ENCODE results near the gene BRPF1. TPM values are rescaled to one million over a fixed set of nuclear protein-coding genes. Genes with fewer than 3 reads are reported as not detected.

The BRPF1 gene
- total RNA-seq, 1 donor, result 14.5 TPM

DNA sequence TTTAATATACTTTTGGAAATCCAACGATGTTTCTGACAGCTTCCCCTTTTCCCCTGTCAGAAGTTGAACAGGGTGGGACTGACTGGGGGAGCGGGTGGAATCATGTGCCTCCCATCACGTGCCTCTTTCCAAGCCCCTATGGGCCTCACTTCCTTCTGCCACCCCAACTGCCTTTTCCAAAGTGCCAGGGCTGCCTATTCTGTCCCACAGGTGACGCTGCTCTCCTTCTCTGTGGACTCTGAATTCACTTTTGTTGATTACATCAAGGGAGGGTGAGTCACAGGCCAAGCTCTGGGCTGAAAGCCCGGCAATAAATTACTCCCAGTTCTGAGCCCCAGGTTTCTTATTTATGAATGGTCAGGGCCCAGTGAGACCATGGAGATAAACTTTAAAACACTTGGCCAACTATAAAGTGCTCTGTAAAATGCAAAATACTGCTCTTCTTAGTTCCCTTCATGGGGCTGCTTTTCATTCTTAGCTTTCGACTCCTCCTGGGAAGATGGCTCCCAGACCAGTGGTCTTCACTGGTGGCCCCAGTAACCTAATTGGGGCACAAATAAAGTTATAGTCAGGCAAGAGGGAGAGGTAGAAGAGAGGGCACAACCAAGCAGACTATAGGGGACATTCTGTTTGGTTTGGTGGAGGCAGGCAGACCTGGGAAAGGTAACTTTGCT is 15.6 kb upstream of the BRPF1 start:
- H3K79me2 ChIP-seq (ENCODE audit: insufficient read depth, low read length), result no peaks in the 10 kb centered on the region
- peak overlapping the region; percentile 15 for H3K4me2 ChIP-seq (ENCODE audit: insufficient read depth, low read length)
- no peak overlapping the region for H3K27ac ChIP-seq (ENCODE audit: low read depth, low read length)
- DNase-seq (ENCODE audit: insufficient read length, low spot score, missing footprints), result peak; percentile 96
- no peak overlapping the region for H2AFZ ChIP-seq (ENCODE audit: low read length)
- H3K4me1 ChIP-seq (ENCODE audit: insufficient read depth, low read length), result peaks cover 4% of the 10 kb centered on the region
- TF ChIP-seq, protein P1, sequence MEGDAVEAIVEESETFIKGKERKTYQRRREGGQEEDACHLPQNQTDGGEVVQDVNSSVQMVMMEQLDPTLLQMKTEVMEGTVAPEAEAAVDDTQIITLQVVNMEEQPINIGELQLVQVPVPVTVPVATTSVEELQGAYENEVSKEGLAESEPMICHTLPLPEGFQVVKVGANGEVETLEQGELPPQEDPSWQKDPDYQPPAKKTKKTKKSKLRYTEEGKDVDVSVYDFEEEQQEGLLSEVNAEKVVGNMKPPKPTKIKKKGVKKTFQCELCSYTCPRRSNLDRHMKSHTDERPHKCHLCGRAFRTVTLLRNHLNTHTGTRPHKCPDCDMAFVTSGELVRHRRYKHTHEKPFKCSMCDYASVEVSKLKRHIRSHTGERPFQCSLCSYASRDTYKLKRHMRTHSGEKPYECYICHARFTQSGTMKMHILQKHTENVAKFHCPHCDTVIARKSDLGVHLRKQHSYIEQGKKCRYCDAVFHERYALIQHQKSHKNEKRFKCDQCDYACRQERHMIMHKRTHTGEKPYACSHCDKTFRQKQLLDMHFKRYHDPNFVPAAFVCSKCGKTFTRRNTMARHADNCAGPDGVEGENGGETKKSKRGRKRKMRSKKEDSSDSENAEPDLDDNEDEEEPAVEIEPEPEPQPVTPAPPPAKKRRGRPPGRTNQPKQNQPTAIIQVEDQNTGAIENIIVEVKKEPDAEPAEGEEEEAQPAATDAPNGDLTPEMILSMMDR (IDR thresholded peaks at IDR 0.05; ENCODE audit: extremely low read depth, low read depth, low read length), result peak; percentile 99
- H3K27me3 ChIP-seq (ENCODE audit: insufficient read depth, low read length), result peaks cover 20% of the 10 kb centered on the region
- no peaks in the 10 kb centered on the region for H3K9me3 ChIP-seq (ENCODE audit: low read depth, low read length)
- H3K36me3 ChIP-seq (ENCODE audit: insufficient read depth, low read length), result no peaks in the 10 kb centered on the region
- no peaks in the 10 kb centered on the region for H4K20me1 ChIP-seq (ENCODE audit: insufficient read depth, low read length)
- H3K4me3 ChIP-seq (ENCODE audit: insufficient read depth, low read length), result no peak overlapping the region

DNA sequence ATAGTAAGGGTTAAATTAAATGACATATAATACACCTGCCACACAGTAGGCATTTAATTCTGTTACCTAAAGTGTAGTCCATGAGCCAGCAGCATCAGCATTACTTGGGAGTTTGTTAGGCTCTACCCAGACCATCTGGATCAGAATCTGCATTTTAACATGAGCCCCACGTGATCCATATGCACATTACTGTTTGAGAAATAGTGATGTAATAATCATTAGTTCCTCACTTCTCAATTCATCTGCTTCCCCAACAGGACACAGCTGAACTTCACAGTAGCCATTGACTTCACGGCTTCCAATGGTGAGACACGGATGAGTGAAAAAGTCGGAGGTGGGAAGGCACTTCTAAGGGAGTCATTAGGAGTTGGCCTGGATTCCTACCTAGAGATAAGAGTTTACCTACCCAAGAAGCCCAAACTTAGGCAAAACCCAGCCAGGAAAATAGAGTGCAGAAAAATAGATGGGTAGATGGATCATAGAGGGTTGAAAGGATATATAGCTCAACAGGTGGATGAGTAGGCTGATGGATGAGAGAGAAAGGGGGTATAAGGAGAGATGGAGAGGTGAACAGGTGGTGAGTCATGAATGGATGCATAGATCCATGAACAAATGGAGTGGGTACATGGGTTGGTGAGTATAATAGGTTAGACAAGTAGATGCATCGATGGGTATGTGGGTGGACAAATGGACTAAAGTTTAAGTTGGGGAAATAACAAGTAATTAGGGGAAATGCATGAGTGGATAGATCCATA is 14.6 kb upstream of the BRPF1 start:
- Histone ChIP-seq H3K9me3 (ENCODE audit: low read depth, low read length) (no peaks in the 10 kb centered on the region), H2AFZ (ENCODE audit: low read length) (no peak overlapping the region), H3K4me3 (ENCODE audit: insufficient read depth, low read length) (no peak overlapping the region), H3K79me2 (ENCODE audit: insufficient read depth, low read length) (no peaks in the 10 kb centered on the region), H4K20me1 (ENCODE audit: insufficient read depth, low read length) (no peaks in the 10 kb centered on the region), H3K36me3 (ENCODE audit: insufficient read depth, low read length) (no peaks in the 10 kb centered on the region), H3K27ac (ENCODE audit: low read depth, low read length) (no peak overlapping the region), H3K4me2 (ENCODE audit: insufficient read depth, low read length) (no peak overlapping the region), H3K27me3 (ENCODE audit: insufficient read depth, low read length) (peaks cover 12% of the 10 kb centered on the region), H3K4me1 (ENCODE audit: insufficient read depth, low read length) (peaks cover 4% of the 10 kb centered on the region)
- TF ChIP-seq, protein P1 (IDR thresholded peaks at IDR 0.05; ENCODE audit: extremely low read depth, low read depth, low read length), result no peak
- no peak for DNase-seq (ENCODE audit: insufficient read length, low spot score, missing footprints)

- Histone ChIP-seq H3K9me3 (ENCODE audit: low read depth, low read length) (no peaks in the 10 kb centered on the region), H3K27me3 (ENCODE audit: insufficient read depth, low read length) (peaks cover 7% of the 10 kb centered on the region), H2AFZ (ENCODE audit: low read length) (no peak overlapping the region), H3K4me1 (ENCODE audit: insufficient read depth, low read length) (peaks cover 4% of the 10 kb centered on the region), H3K27ac (ENCODE audit: low read depth, low read length) (no peak overlapping the region), H3K36me3 (ENCODE audit: insufficient read depth, low read length) (no peaks in the 10 kb centered on the region), H3K4me3 (ENCODE audit: insufficient read depth, low read length) (no peak overlapping the region), H4K20me1 (ENCODE audit: insufficient read depth, low read length) (no peaks in the 10 kb centered on the region), H3K4me2 (ENCODE audit: insufficient read depth, low read length) (no peak overlapping the region), H3K79me2 (ENCODE audit: insufficient read depth, low read length) (no peaks in the 10 kb centered on the region)
- TF ChIP-seq, protein P1 (IDR thresholded peaks at IDR 0.05; ENCODE audit: extremely low read depth, low read depth, low read length), result no peak
- DNase-seq (ENCODE audit: insufficient read length, low spot score, missing footprints), result no peak
Measured at GRCh38 chr3:9717563-9717962, 14.0 kb upstream of the BRPF1 start.

DNA sequence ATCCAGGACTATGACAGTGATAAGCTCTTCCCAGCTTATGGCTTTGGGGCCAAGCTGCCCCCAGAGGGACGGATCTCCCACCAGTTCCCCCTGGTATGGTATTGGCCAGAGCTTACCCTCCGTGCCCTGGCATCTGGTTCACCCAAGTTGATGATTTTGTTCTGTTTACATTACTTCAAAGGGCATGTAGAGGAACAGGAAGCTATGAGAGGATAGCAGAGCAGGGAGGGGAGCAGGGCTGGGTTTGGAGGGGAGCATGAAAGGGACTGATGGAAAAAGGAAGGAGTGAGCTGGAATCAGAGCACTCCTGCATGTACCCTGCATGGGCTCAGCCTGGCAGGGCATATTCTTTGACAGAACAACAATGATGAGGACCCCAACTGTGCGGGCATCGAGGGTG is 13.4 kb upstream of the BRPF1 start:
- Histone ChIP-seq H3K27me3 (ENCODE audit: insufficient read depth, low read length) (peaks cover 5% of the 10 kb centered on the region), H3K9me3 (ENCODE audit: low read depth, low read length) (no peaks in the 10 kb centered on the region), H3K79me2 (ENCODE audit: insufficient read depth, low read length) (no peaks in the 10 kb centered on the region)

More for the DNA sequence above, 13.4 kb upstream of the BRPF1 start:
- no peak overlapping the region for H3K4me3 ChIP-seq (ENCODE audit: insufficient read depth, low read length)
- TF ChIP-seq, protein P1 (IDR thresholded peaks at IDR 0.05; ENCODE audit: extremely low read depth, low read depth, low read length), result no peak
- H3K36me3 ChIP-seq (ENCODE audit: insufficient read depth, low read length), result no peaks in the 10 kb centered on the region
- no peak overlapping the region for H3K4me2 ChIP-seq (ENCODE audit: insufficient read depth, low read length)
- no peak overlapping the region for H2AFZ ChIP-seq (ENCODE audit: low read length)
- no peaks in the 10 kb centered on the region for H4K20me1 ChIP-seq (ENCODE audit: insufficient read depth, low read length)
- DNase-seq (ENCODE audit: insufficient read length, low spot score, missing footprints), result no peak
- no peak overlapping the region for H3K27ac ChIP-seq (ENCODE audit: low read depth, low read length)
- H3K4me1 ChIP-seq (ENCODE audit: insufficient read depth, low read length), result peaks cover 4% of the 10 kb centered on the region
